ENCODE data around the gene APOL6. TPM values are rescaled to one million over a fixed set of nuclear protein-coding genes. Genes with fewer than 3 reads are reported as not detected.

The APOL6 gene
- total and polyA plus RNA-seq, 2 experiments from 2014 or later: 2.7 to 19.6 TPM

DNA sequence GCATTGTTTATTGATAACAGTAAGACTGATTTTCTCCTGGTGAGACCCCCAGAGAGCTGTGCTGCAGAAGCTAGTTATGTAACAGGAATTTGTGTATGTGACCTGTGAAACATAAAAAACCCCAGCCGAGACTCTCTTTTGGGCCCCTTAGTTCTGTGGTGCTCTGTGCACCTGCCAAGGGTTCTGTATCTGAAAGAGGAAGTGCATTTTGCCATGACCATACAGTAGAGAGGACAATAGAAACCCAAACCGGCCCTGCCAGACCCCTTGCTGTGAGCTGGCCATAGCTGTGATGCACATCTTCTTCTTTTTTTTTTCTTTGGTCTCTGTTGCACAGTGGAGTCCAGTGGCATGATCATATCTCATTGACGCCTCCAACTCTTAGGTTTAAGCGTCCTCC is 38.1 kb downstream of the APOL6 start:
- Histone ChIP-seq H2AFZ (no peak overlapping the region), H3K79me2 (no peaks in the 10 kb centered on the region)
- WGBS (ENCODE audit: low lambda C conversion rate, missing lambda C conversion rate): 92% methylated on average over 4 of the region's 4 CpGs

GRCh38 chr22:35687461-35687860 is 39.2 kb downstream of the APOL6 start:
- Histone ChIP-seq H3K4me2 (no peak overlapping the region), H3K9me3 (ENCODE audit: low read depth) (no peaks in the 10 kb centered on the region), H3K9me2 (replicated peaks; ENCODE audit: insufficient read depth) (no peaks in the 10 kb centered on the region), H3K79me2 (no peaks in the 10 kb centered on the region), H3K4me3 (no peak overlapping the region), H3K36me3 (replicated peaks; ENCODE audit: insufficient read depth, low read depth) (no peaks in the 10 kb centered on the region), H3K27me3 (no peaks in the 10 kb centered on the region), H4K20me1 (ENCODE audit: insufficient read depth, poor library complexity, severe bottlenecking) (no peaks in the 10 kb centered on the region), H3K4me1 (ENCODE audit: insufficient read depth) (no peaks in the 10 kb centered on the region), H3K27ac (no peak overlapping the region), H2AFZ (no peak overlapping the region)
- WGBS (ENCODE audit: low lambda C conversion rate, missing lambda C conversion rate): 93% methylated on average over 6 of the region's 6 CpGs
- TF ChIP-seq EZH2 (IDR thresholded peaks at IDR 0.05; ENCODE audit: borderline replicate concordance) (no peak), CTCF (IDR thresholded peaks at IDR 0.05; ENCODE audit: poor library complexity) (no peak), EZH2phosphoT487 (IDR thresholded peaks at IDR 0.05; ENCODE audit: low read depth, severe bottlenecking, unreplicated experiment) (no peak)
- DNase-seq (ENCODE audit: low spot score): no peak

More for the DNA sequence above, 38.1 kb downstream of the APOL6 start:
- no peak overlapping the region for H3K4me3 ChIP-seq
- H3K4me1 ChIP-seq (ENCODE audit: insufficient read depth): no peaks in the 10 kb centered on the region
- no peak for DNase-seq (ENCODE audit: low spot score)
- no peaks in the 10 kb centered on the region for H3K36me3 ChIP-seq (replicated peaks; ENCODE audit: insufficient read depth, low read depth)
- no peaks in the 10 kb centered on the region for H3K9me2 ChIP-seq (replicated peaks; ENCODE audit: insufficient read depth)
- no peak for TF ChIP-seq CTCF (IDR thresholded peaks at IDR 0.05; ENCODE audit: poor library complexity)
- no peak for TF ChIP-seq EZH2 (IDR thresholded peaks at IDR 0.05; ENCODE audit: borderline replicate concordance)
- TF ChIP-seq EZH2phosphoT487 (IDR thresholded peaks at IDR 0.05; ENCODE audit: low read depth, severe bottlenecking, unreplicated experiment): no peak
- H3K4me2 ChIP-seq: no peak overlapping the region
- no peaks in the 10 kb centered on the region for H3K9me3 ChIP-seq (ENCODE audit: low read depth)
- H3K27me3 ChIP-seq: no peaks in the 10 kb centered on the region
- no peaks in the 10 kb centered on the region for H4K20me1 ChIP-seq (ENCODE audit: insufficient read depth, poor library complexity, severe bottlenecking)
- H3K27ac ChIP-seq: no peak overlapping the region

DNA sequence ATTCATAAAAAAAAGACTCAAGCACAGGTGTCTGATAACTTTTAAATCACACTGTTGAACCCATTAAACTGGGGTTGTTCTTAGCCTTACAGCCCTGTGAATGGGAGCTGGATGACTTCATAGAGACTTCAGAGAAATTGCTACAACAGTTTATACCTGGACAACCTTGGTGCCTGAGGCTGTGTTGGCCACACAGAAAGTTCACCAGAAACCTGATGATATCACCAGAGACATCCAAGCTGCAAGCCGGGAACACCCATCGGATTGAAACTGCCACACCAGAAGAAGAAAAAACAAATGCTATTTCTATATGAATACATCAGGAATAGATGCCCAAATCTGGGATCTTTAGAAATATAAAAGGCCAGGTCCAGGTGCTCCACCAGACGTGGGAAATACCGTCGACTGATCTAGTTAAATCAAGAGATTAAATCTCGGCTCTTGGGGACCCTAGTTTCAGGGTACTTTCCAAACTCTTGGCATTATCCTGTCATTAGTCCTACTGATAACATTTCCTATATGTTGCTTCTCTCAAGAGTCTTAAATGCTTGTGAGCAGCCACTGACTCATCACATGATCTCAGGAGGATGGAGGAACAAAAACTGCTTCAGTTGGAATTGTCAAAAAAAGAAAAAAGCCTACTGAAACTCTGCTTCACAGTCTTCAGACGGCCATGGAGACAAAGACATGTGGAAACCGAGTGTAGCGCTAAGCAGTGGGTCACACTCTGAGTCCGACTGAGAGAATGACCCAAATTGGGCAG is 40.8 kb downstream of the APOL6 start:
- no peak for DNase-seq (ENCODE audit: low spot score)
- Histone ChIP-seq H3K36me3 (replicated peaks; ENCODE audit: insufficient read depth, low read depth) (no peaks in the 10 kb centered on the region), H3K4me2 (no peak overlapping the region), H3K9me3 (ENCODE audit: low read depth) (no peaks in the 10 kb centered on the region), H3K4me3 (no peak overlapping the region), H4K20me1 (ENCODE audit: insufficient read depth, poor library complexity, severe bottlenecking) (no peaks in the 10 kb centered on the region), H3K27ac (no peak overlapping the region), H3K27me3 (no peaks in the 10 kb centered on the region), H3K9me2 (replicated peaks; ENCODE audit: insufficient read depth) (no peaks in the 10 kb centered on the region), H2AFZ (no peak overlapping the region), H3K79me2 (no peaks in the 10 kb centered on the region), H3K4me1 (ENCODE audit: insufficient read depth) (no peaks in the 10 kb centered on the region)
- 71% methylated on average over 10 of the region's 10 CpGs for WGBS (ENCODE audit: low lambda C conversion rate, missing lambda C conversion rate)
- TF ChIP-seq EZH2 (IDR thresholded peaks at IDR 0.05; ENCODE audit: borderline replicate concordance): no peak
- no peak for TF ChIP-seq CTCF (IDR thresholded peaks at IDR 0.05; ENCODE audit: poor library complexity)
- TF ChIP-seq EZH2phosphoT487 (IDR thresholded peaks at IDR 0.05; ENCODE audit: low read depth, severe bottlenecking, unreplicated experiment): no peak
